OCI-LY7 (cell line): ENCODE results near the gene KIAA0930.

Experiments used
- CTCF ChIP-seq: fragments of 200-600 bp; sonication (generic); conservative IDR thresholded peaks from 2 replicates; pipeline ENCODE4 v1.5.1; 2014; ENCODE audit warnings: mild to moderate bottlenecking, antibody characterized with exemption, low read length, moderate library complexity, mixed read lengths
- EZH2phosphoT487 ChIP-seq: fragments of 200-600 bp; sonication (generic); IDR thresholded peaks from 2 replicates; pipeline ENCODE4 v1.6.1; 2018; ENCODE audit warnings: low read depth, borderline replicate concordance, mild to moderate bottlenecking, mixed run types, antibody characterized with exemption, low read length, moderate library complexity, mixed read lengths

GRCh38 chr22:45172881-45173585, 67.7 kb downstream of the KIAA0930 start:
- TF ChIP-seq CTCF (no peak), EZH2phosphoT487 (no peak)
